Hepatocyte (in vitro differentiated cells): Measurements from ENCODE around the gene STK32B. TPM values are rescaled to one million over a fixed set of nuclear protein-coding genes. Genes with fewer than 3 reads are reported as not detected.
"Not testable (repeated sequence)": the region's sequence is repeated elsewhere in the genome, so short reads cannot be mapped to it uniquely, and the experiment has no call there.

ENCODE experiments used
- DNase-seq: peaks from one replicate; pipeline ENCODE4 v3.0.0-alpha.2; 2016; ENCODE audit warnings: low spot score
- H2AFZ ChIP-seq: fragments of 200-600 bp; sonication (generic); 2 replicates; pipeline ENCODE4 v1.6.0; 2016; ENCODE audit warnings: antibody characterized with exemption, mild to moderate bottlenecking
- H3K27ac ChIP-seq: fragments of 200-600 bp; sonication (generic); 2 replicates; pipeline ENCODE4 v1.5.1; 2016; ENCODE audit warnings: mild to moderate bottlenecking
- H3K27me3 ChIP-seq: fragments of 200-600 bp; sonication (generic); 2 replicates; pipeline ENCODE4 v1.6.1; 2016
- H3K36me3 ChIP-seq: fragments of 200-600 bp; sonication (generic); replicated peaks from 2 replicates; pipeline ENCODE4 v1.5.1; 2016; ENCODE audit warnings: low read depth; ENCODE audit not compliant: insufficient read depth
- H3K4me1 ChIP-seq: fragments of 200-600 bp; sonication (generic); 2 replicates; pipeline ENCODE4 v1.5.1; 2016; ENCODE audit warnings: mild to moderate bottlenecking, moderate library complexity; ENCODE audit not compliant: insufficient read depth
- H3K4me2 ChIP-seq: fragments of 200-600 bp; sonication (generic); 2 replicates; pipeline ENCODE4 v1.6.0; 2016
- H3K4me3 ChIP-seq: fragments of 200-600 bp; sonication (generic); 2 replicates; pipeline ENCODE4 v1.5.1; 2016; ENCODE audit warnings: mild to moderate bottlenecking
- H3K79me2 ChIP-seq: fragments of 200-600 bp; sonication (generic); 2 replicates; pipeline ENCODE4 v1.6.0; 2017; ENCODE audit warnings: mild to moderate bottlenecking
- H3K9me2 ChIP-seq: fragments of 200-600 bp; sonication (generic); replicated peaks from 2 replicates; pipeline ENCODE4 v1.6.0; 2017; ENCODE audit warnings: mild to moderate bottlenecking; ENCODE audit not compliant: insufficient read depth
- H3K9me3 ChIP-seq: fragments of 200-600 bp; sonication (generic); 2 replicates; pipeline ENCODE4 v1.5.1; 2016; ENCODE audit warnings: low read depth, mild to moderate bottlenecking
- H4K20me1 ChIP-seq: fragments of 200-600 bp; sonication (generic); 2 replicates; pipeline ENCODE4 v1.6.0; 2016; ENCODE audit warnings: mild to moderate bottlenecking; ENCODE audit not compliant: insufficient read depth, poor library complexity, severe bottlenecking
- CTCF ChIP-seq: fragments of 200-600 bp; sonication (generic); IDR thresholded peaks from 2 replicates; pipeline ENCODE4 v1.5.1; 2016; ENCODE audit warnings: antibody characterized with exemption, mild to moderate bottlenecking; ENCODE audit not compliant: poor library complexity
- EZH2 ChIP-seq: fragments of 200-600 bp; sonication (generic); IDR thresholded peaks from 2 replicates; pipeline ENCODE4 v1.6.1; 2016; ENCODE audit warnings: antibody characterized with exemption, mild to moderate bottlenecking, borderline replicate concordance
- EZH2phosphoT487 ChIP-seq: fragments of 200-600 bp; sonication (generic); IDR thresholded peaks from one replicate; pipeline ENCODE4 v1.6.1; 2018; ENCODE audit warnings: antibody characterized with exemption, mild to moderate bottlenecking, low read depth, moderate library complexity; ENCODE audit not compliant: unreplicated experiment, severe bottlenecking
- WGBS: methylation state at CpG from one replicate; pipeline ENCODE4 v1.1.6; 2016; ENCODE audit warnings: low lambda C conversion rate; ENCODE audit errors: missing lambda C conversion rate; 5-methylcytosine and 5-hydroxymethylcytosine counted together
- polyA plus RNA-seq: library from polyadenylated mRNA; unstranded; fragments of >200 nt; fragmentation: Nextera tagmentation; extraction: Ambion mirVana; gene quantifications from 2 replicates; pipeline ENCODE4 v1.2.1, GENCODE V29; 2016
- total RNA-seq: library from RNA; depleted of rRNA; stranded (reverse); fragments of >200 nt; gene quantifications from 2 replicates; pipeline ENCODE4 v1.2.3, GENCODE V29; 2014

STK32B gene
- total and polyA plus RNA-seq, 2 experiments from 2014 or later, result 0.51 to 1.6 TPM

- Histone ChIP-seq H3K79me2 (no peaks in the 10 kb centered on the region), H3K4me3 (no peak overlapping the region), H3K4me2 (no peak overlapping the region), H3K9me3 (no peaks in the 10 kb centered on the region), H3K9me2 (no peaks in the 10 kb centered on the region), H2AFZ (no peak overlapping the region), H3K27me3 (no peaks in the 10 kb centered on the region), H3K4me1 (no peaks in the 10 kb centered on the region), H3K27ac (no peak overlapping the region), H3K36me3 (no peaks in the 10 kb centered on the region), H4K20me1 (no peaks in the 10 kb centered on the region)
- DNase-seq, result no peak
- no peak for TF ChIP-seq EZH2phosphoT487
- TF ChIP-seq EZH2, result no peak
- no peak for TF ChIP-seq CTCF
- WGBS, result 21% methylated on average over 5 of the region's 5 CpGs
Measured at GRCh38 chr4:5435201-5435600, 383.9 kb downstream of the STK32B start.

GRCh38 chr4:5435823-5436222 lies 384.5 kb downstream of the STK32B start:
- DNase-seq, result no peak
- Histone ChIP-seq H3K9me3 (no peaks in the 10 kb centered on the region), H3K79me2 (no peaks in the 10 kb centered on the region), H3K27me3 (no peaks in the 10 kb centered on the region), H3K4me1 (no peaks in the 10 kb centered on the region), H3K9me2 (no peaks in the 10 kb centered on the region), H3K27ac (no peak overlapping the region), H2AFZ (no peak overlapping the region), H3K36me3 (no peaks in the 10 kb centered on the region), H4K20me1 (no peaks in the 10 kb centered on the region), H3K4me2 (no peak overlapping the region), H3K4me3 (no peak overlapping the region)
- 90% methylated on average over 4 of the region's 4 CpGs for WGBS
- TF ChIP-seq EZH2phosphoT487 (no peak), CTCF (no peak), EZH2 (no peak)

DNA sequence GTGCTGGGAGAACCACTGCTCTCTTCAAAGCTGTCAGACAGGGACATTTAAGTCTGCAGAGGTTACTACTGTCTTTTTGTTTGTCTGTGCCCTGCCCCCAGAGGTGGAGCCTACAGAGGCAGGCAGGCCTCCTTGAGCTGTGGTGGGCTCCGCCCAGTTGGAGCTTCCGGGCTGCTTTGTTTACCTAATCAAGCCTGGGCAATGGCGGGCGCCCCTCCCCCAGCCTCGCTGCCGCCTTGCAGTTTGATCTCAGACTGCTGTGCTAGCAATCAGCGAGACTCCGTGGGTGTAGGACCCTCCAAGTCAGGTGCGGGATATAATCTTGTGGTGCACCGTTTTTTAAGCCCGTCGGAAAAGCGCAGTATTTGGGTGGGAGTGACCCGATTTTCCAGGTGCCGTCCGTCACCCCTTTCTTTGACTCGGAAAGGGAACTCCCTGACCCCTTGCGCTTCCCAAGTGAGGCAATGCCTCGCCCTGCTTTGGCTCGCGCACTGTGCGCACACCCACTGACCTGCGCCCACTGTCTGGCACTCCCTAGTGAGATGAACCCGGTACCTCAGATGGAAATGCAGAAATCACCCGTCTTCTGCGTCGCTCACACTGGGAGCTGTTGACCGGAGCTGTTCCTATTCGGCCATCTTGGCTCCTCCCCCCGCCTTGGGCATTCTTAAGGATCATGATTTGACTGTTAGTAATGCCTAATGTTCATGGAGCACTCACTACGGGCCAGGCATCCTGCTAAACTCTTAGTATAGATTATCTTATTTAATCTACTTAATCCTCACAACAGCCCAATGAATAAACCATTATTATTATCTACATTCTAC lies 392.9 kb downstream of the STK32B start:
- WGBS, result 64% methylated on average over 29 of the region's 31 CpGs
- H3K27ac ChIP-seq, H3K4me1 ChIP-seq, H3K27me3 ChIP-seq, H3K9me3 ChIP-seq, H3K4me2 ChIP-seq, H3K9me2 ChIP-seq, H3K79me2 ChIP-seq, H2AFZ ChIP-seq, DNase-seq, H3K36me3 ChIP-seq, H4K20me1 ChIP-seq, H3K4me3 ChIP-seq: not testable (repeated sequence)

DNA sequence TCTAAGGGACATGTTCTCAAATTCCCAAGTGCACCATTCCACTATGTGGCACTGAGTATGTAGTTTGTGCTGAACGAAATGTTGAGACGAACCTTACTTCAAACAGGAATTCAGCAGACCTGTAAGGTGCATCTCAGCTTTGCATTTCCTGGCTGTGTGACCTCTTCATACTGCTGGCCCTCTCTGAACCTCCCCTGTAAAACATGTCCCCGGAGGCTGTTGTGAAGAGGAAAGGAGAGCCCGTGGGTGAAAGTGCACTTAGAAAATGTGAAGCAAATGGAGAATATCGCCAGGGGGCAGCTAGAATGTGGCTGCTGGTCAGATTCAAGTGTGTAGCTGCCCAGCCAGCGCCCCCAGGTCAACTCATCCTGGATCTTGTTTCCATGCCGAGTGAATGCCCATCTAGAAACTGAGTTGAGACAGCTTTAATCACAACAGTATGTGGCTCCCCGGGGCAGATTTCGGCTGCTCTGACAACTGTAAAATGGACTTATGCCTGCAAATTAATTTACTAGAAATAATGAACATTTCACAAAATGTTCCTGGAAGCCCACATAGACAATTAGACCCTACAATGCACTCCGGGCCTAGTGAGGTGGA lies 393.7 kb downstream of the STK32B start:
- no peaks in the 10 kb centered on the region for H3K27me3 ChIP-seq
- no peak for TF ChIP-seq EZH2phosphoT487
- TF ChIP-seq CTCF, result no peak
- no peak for TF ChIP-seq EZH2
- 87% methylated on average over 10 of the region's 10 CpGs for WGBS
- no peaks in the 10 kb centered on the region for H3K79me2 ChIP-seq
- no peaks in the 10 kb centered on the region for H3K9me2 ChIP-seq
- no peak overlapping the region for H3K4me3 ChIP-seq
- no peaks in the 10 kb centered on the region for H3K36me3 ChIP-seq
- H3K27ac ChIP-seq, result no peak overlapping the region
- H3K9me3 ChIP-seq, result no peaks in the 10 kb centered on the region
- H3K4me1 ChIP-seq, result no peaks in the 10 kb centered on the region
- no peak overlapping the region for H3K4me2 ChIP-seq
- DNase-seq, result no peak
- H4K20me1 ChIP-seq, result no peaks in the 10 kb centered on the region
- H2AFZ ChIP-seq, result no peak overlapping the region
